WI38 (cell line): Measurements from ENCODE around the gene RPH3AL.

Experiments
- H3K4me3 ChIP-seq: 2 replicates; pipeline ENCODE4 v1.5.1; 2011; ENCODE audit warnings: low read depth, mild to moderate bottlenecking, control low read depth, low read length
- TF ChIP-seq, protein P1 (sequence below): IDR thresholded peaks from 2 replicates; pipeline ENCODE4 v1.5.1; 2012; ENCODE audit warnings: low read depth, mild to moderate bottlenecking, control low read depth, low read length

The RPH3AL gene

DNA sequence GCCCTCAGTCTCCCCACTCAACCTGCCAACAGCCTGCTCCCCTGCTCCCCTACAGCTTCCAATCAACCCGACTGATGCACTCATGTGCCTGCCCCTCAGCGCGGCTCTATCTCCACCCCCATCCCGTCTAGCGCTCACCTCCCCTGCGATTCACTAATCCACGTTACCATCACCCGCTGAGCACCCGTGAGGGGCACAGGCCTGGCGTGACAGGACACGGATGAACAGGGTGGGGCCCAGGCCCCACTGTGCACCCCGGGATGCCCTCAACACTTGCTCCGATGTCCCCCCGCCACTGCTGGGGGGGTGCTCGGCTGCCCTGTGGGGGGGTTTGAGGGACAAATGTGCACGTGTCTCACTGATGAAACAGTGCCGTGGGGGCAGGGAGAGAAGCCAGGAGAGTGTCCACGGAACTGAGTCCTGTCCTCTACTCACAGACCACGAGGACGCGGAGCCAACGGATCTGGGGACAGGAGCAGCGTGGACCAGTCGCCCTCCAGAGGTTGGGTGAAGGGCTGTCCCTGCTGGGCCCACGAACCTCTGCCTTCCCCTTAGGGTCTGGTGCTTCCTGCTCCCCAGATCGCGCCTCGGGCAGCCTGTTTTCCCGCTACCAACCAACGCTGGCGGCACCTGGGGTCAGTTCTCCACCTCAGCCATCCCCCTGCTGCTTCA lies 66.7 kb downstream of the RPH3AL start:
- TF ChIP-seq, protein P1, sequence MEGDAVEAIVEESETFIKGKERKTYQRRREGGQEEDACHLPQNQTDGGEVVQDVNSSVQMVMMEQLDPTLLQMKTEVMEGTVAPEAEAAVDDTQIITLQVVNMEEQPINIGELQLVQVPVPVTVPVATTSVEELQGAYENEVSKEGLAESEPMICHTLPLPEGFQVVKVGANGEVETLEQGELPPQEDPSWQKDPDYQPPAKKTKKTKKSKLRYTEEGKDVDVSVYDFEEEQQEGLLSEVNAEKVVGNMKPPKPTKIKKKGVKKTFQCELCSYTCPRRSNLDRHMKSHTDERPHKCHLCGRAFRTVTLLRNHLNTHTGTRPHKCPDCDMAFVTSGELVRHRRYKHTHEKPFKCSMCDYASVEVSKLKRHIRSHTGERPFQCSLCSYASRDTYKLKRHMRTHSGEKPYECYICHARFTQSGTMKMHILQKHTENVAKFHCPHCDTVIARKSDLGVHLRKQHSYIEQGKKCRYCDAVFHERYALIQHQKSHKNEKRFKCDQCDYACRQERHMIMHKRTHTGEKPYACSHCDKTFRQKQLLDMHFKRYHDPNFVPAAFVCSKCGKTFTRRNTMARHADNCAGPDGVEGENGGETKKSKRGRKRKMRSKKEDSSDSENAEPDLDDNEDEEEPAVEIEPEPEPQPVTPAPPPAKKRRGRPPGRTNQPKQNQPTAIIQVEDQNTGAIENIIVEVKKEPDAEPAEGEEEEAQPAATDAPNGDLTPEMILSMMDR, result no peak
- no peak overlapping the region for H3K4me3 ChIP-seq

DNA sequence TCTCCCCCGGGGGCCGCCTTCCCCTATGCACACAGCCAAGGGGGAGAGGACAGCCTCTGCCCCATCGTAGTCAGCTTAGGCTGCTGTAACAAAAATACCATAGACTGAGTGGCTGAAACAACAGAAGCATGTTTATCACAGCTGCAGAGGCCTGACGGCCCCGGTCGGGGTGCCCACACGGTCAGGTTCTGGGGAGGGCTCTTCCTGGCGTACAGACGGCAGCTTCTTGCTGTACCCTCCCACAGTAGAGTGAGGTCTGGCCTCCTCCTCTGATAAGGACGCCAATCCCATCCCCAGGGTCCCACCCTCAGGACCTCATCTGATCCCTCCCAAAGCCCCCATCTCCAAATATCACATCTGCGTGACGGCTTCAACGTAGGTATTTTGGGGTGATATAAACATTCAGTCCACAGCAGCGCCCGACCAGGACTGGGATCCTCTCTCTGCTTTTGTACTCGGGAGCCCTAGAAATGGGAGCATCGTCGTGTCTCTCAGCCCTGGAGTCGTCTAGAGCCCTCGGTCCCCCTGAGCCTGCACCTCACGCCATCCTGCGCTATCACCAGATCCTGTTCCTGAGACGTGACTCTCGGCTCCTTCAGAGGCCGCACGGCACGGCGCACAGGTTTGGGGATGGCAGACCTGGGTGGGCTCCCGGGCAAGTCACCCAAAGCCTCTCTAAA lies 67.8 kb downstream of the RPH3AL start:
- TF ChIP-seq, protein P1, result no peak
- H3K4me3 ChIP-seq, result no peak overlapping the region

DNA sequence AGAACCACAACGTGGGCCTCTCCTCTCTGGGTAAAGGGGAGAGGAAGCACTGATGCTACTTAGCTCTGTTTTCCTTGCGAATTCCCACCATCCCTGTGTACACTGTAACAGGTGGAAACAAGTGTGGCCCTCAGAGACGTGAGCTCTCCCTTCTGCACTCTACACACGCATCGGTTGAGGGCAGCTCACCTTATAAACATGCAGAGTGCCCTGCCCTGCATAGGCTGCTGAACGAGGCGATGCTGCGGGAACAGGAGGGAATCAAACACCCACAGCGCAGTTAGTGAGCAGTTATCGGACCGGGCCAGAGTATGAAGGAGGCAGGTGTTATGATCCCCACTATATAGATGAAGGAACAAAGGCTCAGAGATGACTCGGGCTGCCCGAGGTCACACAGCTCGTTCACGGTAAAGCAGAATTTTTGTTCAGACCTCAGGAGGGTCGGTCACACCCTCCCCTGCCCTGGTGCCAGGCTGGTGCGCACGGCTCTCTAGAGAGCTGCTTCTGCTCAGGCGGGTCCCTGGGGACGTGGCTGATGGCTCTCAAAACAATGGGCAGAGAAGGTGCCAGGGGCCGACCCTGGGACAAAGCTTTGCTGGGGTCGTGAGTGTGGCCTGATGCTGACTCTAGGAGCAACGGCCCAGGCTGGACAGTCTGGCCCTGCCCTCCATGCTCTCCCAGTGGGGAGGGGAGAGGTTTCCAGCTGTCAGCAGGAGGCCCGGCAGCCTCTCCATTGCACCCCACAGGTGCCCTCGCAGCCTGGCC lies 68.5 kb downstream of the RPH3AL start:
- H3K4me3 ChIP-seq, result no peak overlapping the region

DNA sequence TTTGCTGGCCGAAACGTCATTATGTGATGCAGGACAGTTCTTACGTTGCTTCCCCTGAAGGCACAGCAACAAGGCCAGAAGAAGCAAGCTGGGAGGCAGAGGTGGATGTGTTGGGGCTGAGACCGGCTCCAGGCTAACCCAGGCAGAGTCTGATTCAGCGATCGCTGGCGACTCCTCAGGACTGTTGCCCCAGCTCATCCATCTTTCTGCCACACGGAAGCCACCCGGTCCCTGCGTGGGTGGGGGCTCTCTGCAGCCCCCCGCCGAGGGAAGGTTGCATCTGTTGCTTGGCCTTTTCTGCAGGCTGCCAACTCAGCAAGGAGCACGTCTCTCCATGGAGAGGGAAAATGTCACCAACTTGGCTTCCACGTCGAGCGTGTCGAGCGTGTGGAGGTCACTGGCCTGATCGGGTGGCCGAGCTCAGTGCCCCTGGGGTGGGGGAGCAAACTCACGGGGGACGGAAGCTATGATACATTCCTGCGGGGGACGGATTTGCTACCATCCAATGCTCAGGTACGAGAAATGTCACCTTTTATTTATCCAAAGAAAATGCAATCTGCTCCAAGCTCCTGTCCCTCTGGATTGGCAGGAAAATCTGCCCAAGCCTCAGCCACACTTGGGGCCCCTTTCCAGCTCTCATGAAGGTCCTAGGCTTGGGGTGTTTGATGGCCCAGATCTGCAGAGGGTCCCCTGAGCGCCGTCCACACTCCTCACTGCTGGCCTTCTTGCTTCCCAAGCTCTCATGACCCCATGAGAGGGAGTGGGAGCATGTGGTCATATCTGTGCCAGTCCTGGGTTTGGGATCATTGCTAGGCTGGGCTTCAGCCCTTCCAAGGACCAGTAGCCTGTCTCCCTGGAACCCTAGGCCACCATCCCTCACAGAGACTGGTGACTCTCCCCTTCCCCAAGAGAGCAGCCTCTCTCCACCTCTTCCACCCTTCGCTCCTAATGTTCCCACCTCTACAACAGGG lies 69.4 kb downstream of the RPH3AL start:
- TF ChIP-seq, protein P1, result no peak
- H3K4me3 ChIP-seq, result no peak overlapping the region

More for the DNA sequence above, 68.5 kb downstream of the RPH3AL start:
- TF ChIP-seq, protein P1, result no peak

DNA sequence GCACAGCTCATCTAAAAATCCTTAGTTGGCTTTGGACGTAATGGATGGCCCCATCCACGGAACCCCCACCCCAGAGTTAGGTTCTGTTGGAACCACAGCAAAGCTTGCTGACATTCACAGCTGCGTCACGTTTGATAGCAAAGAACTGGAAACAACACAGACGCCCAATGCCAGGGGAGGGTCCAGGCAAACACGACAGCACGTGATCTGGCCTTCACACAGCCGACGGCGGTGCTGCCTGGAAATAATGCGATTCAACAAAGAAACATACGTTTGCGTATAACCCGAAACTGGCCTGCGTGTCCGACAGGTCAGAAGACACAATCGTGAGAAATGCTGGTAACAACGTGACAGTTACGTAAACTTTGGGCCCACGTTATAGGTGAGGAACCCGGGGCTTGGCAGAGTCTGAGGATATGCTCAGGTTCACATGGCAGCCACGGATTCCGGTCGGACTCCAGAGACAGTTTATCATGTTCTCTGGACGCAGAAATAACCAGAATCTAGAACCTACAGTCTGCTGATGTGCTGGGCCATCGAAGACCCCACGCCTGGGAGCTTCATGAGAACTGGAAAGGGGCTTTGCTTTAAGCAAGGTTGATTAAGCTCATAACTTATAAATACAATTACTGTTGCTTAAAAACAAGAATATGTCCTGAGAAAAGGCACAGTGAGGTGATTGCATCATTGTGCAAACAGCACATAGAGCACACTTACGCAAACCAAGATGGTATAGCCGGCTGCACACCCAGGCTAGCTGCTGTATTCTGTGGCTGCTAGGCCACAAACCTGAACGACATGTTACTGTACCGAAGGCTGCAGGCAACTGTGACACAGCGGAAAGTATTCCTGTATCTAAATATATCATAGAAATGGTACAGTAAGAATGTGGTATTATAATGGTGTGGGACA lies 70.4 kb downstream of the RPH3AL start:
- TF ChIP-seq, protein P1, result no peak
- H3K4me3 ChIP-seq, result no peak overlapping the region
